H1 (cell line): ENCODE data around the gene FOXC2.

ENCODE experiments used
- CTCF ChIP-seq, 3 experiments: IDR thresholded peaks; 1 replicate in 2 of 3; 2 replicates in 1 of 3; pipeline versions ENCODE4 v1.5.1 to v1.6.1; 2011; ENCODE audit warnings: low read length in 3 of 3, mild to moderate bottlenecking in 3 of 3, inconsistent platforms in 2 of 3, low read depth in 1 of 3, moderate library complexity in 1 of 3; ENCODE audit not compliant: insufficient read depth in 1 of 3; ENCODE audit errors: control extremely low read depth in 1 of 3
- HDAC2 ChIP-seq, 2 experiments: fragments of 300-600 bp in 1 of 2; sonication (generic) in 1 of 2; IDR thresholded peaks; 2 replicates each; pipeline ENCODE4 v1.6.1; 2011 to 2012; ENCODE audit warnings: low read depth in 2 of 2, low read length in 2 of 2, mild to moderate bottlenecking in 2 of 2, moderate library complexity in 2 of 2, borderline replicate concordance in 1 of 2, inconsistent platforms in 1 of 2
- TEAD4 ChIP-seq: IDR thresholded peaks from 2 replicates; pipeline ENCODE4 v1.6.1; 2012; ENCODE audit warnings: low read depth, low read length, inconsistent platforms, mixed read lengths

GRCh38 chr16:86570558-86571529 is 4.2 kb downstream of the FOXC2 start:
- TF ChIP-seq CTCF (IDR thresholded peaks at IDR 0.05; ENCODE audit: control extremely low read depth in 1 of 3, insufficient read depth in 1 of 3, low read depth in 1 of 3, low read length in 3 of 3) = no peak
- no peak for TF ChIP-seq TEAD4
- TF ChIP-seq HDAC2 (IDR thresholded peaks at IDR 0.05; ENCODE audit: borderline replicate concordance in 1 of 2, low read depth in 2 of 2, low read length in 2 of 2) = no peak
